GM03348 (cell line): Measurements from ENCODE around the gene TJAP1.

ENCODE experiments used
- DNase-seq: peaks from one replicate; pipeline ENCODE4 v3.0.0; 2012; ENCODE audit warnings: low spot score

Gene TJAP1

GRCh38 chr6:43504756-43505593, 27.6 kb downstream of the TJAP1 start:
- DNase-seq: no peak

GRCh38 chr6:43505718-43506117, 28.3 kb downstream of the TJAP1 start:
- DNase-seq: no peak

- no peak for DNase-seq
These were observed 28.8 kb downstream of the TJAP1 start for GRCh38 chr6:43506171-43506570.

GRCh38 chr6:43506667-43507471, 29.5 kb downstream of the TJAP1 start:
- peak; percentile 88 for DNase-seq

GRCh38 chr6:43508481-43509141, 31.2 kb downstream of the TJAP1 start:
- DNase-seq: no peak

GRCh38 chr6:43509142-43509983, 32.0 kb downstream of the TJAP1 start:
- no peak for DNase-seq

- DNase-seq: peak; percentile 96
These were observed 32.8 kb downstream of the TJAP1 start, which contains the start of gene LRRC73 for GRCh38 chr6:43509984-43510826. LRRC73 (minus strand) TSS chr6:43510346; CDS start chr6:43509785, 561 bp downstream.

GRCh38 chr6:43510827-43511163, 33.4 kb downstream of the TJAP1 start:
- no peak for DNase-seq

GRCh38 chr6:43511824-43512415, 34.5 kb downstream of the TJAP1 start:
- no peak for DNase-seq

GRCh38 chr6:43515808-43516207, 38.4 kb downstream of the TJAP1 start:
- no peak for DNase-seq

GRCh38 chr6:43516367-43516696, 39.0 kb downstream of the TJAP1 start:
- DNase-seq: no peak

- peak; percentile 99 for DNase-seq
These were observed 39.5 kb downstream of the TJAP1 start, which contains the start of the genes POLR1C and YIPF3 for GRCh38 chr6:43516697-43517504. POLR1C (plus strand) TSS chr6:43517089; CDS start chr6:43517110, 21 bp downstream. YIPF3 (minus strand) TSS chr6:43516926; CDS start chr6:43516807, 119 bp downstream.

- no peak for DNase-seq
These were observed 40.4 kb downstream of the TJAP1 start for GRCh38 chr6:43517505-43518357.

- DNase-seq: no peak
These were observed 42.7 kb downstream of the TJAP1 start for GRCh38 chr6:43520097-43520496.

GRCh38 chr6:43521836-43522235, 44.5 kb downstream of the TJAP1 start:
- no peak for DNase-seq

- DNase-seq: no peak
These were observed 45.3 kb downstream of the TJAP1 start for GRCh38 chr6:43522547-43523261.

GRCh38 chr6:43523284-43523683, 45.9 kb downstream of the TJAP1 start:
- DNase-seq: no peak

GRCh38 chr6:43524483-43524961, 47.2 kb downstream of the TJAP1 start:
- DNase-seq: no peak
